Measurements from ENCODE around the gene TMEM253.

DNA sequence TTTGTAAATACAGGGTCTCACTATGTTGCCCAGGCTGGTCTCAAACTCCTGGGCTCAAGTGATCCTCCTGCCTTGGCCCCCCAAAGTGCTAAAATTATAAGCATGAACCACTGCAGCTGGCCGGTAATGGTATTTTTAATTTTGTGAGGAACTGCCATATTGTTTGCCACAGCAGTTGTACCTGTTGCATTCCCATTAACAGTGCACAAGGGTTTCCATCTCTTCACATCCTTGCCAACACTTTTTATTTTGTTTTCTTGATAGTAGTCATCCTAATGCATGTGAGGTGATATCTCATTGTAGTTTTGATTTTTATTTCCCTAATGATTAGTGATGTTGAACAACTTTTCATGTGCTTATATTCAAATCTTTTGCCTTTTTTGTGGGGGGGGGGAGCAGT is 41.5 kb downstream of the TMEM253 start:
- TF ChIP-seq CTCF (conservative IDR thresholded peaks at IDR 0.05) = no peak
- no peak for TF ChIP-seq ZFX (IDR thresholded peaks at IDR 0.05)

Data from C4-2B (cell line).